Measurements from ENCODE around the gene ASCL4.
A peak's percentile ranks its signal among the peaks of the same experiment; 100 is the strongest.
"Not testable (repeated sequence)": the region's sequence is repeated elsewhere in the genome, so short reads cannot be mapped to it uniquely, and the experiment has no call there.

ASCL4 gene

GRCh38 chr12:107774349-107775029 lies at the start of gene ASCL4:
TSS of gene ASCL4 (plus strand) at chr12:107774704. CDS start at chr12:107775219, 515 bp downstream.
- no peak for DNase-seq

GRCh38 chr12:107727327-107727726 lies 47.2 kb upstream of the ASCL4 start:
- DNase-seq: not testable (repeated sequence)

GRCh38 chr12:107727742-107728141 lies 46.8 kb upstream of the ASCL4 start:
- not testable (repeated sequence) for DNase-seq

- DNase-seq: no peak
Observed at GRCh38 chr12:107730618-107731341, 43.7 kb upstream of the ASCL4 start.

- DNase-seq: no peak
Observed at GRCh38 chr12:107731366-107731765, 43.1 kb upstream of the ASCL4 start.

GRCh38 chr12:107732365-107732764 lies 42.1 kb upstream of the ASCL4 start:
- no peak for DNase-seq

GRCh38 chr12:107734139-107734538 lies 40.4 kb upstream of the ASCL4 start:
- DNase-seq: no peak

GRCh38 chr12:107735763-107736162 lies 38.7 kb upstream of the ASCL4 start:
- DNase-seq: no peak

GRCh38 chr12:107736914-107737313 lies 37.6 kb upstream of the ASCL4 start:
- no peak for DNase-seq

GRCh38 chr12:107748472-107748871 lies 26.0 kb upstream of the ASCL4 start:
- no peak for DNase-seq

GRCh38 chr12:107749083-107749482 lies 25.4 kb upstream of the ASCL4 start:
- DNase-seq: no peak

GRCh38 chr12:107759410-107759809 lies 15.1 kb upstream of the ASCL4 start:
- peak; percentile 41 to 73 for DNase-seq

GRCh38 chr12:107760207-107760808 lies 14.2 kb upstream of the ASCL4 start:
- peak in 1 of 2 experiments; percentile 26 for DNase-seq

GRCh38 chr12:107760809-107761501 lies 13.5 kb upstream of the ASCL4 start, which contains the start of gene PRDM4:
TSS of gene PRDM4 (minus strand) at chr12:107761137. CDS start at chr12:107760515, 622 bp downstream.
- peak; percentile 96 for DNase-seq

- DNase-seq: no peak
Observed at GRCh38 chr12:107761502-107761904, 13.0 kb upstream of the ASCL4 start.

- DNase-seq: no peak
Observed at GRCh38 chr12:107762874-107763273, 11.6 kb upstream of the ASCL4 start.

GRCh38 chr12:107764626-107765025 lies 9.9 kb upstream of the ASCL4 start:
- no peak for DNase-seq

- DNase-seq: no peak
Observed at GRCh38 chr12:107765316-107765715, 9.2 kb upstream of the ASCL4 start.

- no peak for DNase-seq
Observed at GRCh38 chr12:107767466-107767865, 7.0 kb upstream of the ASCL4 start.

GRCh38 chr12:107775093-107775721 lies 703 bp downstream of the ASCL4 start:
- no peak for DNase-seq

- peak in 1 of 2 experiments; percentile 2 for DNase-seq
Observed at GRCh38 chr12:107776171-107776570, 1.7 kb downstream of the ASCL4 start.

- DNase-seq: no peak
Observed at GRCh38 chr12:107778383-107779025, 4.0 kb downstream of the ASCL4 start.
